ENCODE data around the gene UBALD1.

The UBALD1 gene

GRCh38 chr16:4580250-4580649 lies 34.4 kb downstream of the UBALD1 start:
- no peak overlapping the region for H3K9ac ChIP-seq (ENCODE audit: low read length)
- no peak for TF ChIP-seq CTCF (IDR thresholded peaks at IDR 0.05; ENCODE audit: insufficient read depth, low read length, poor library complexity, severe bottlenecking)
- no peak for TF ChIP-seq EZH2phosphoT487 (conservative IDR thresholded peaks at IDR 0.05; ENCODE audit: low read length)
- no peak overlapping the region for H3K4me2 ChIP-seq (ENCODE audit: low read depth, low read length, poor library complexity, severe bottlenecking)
- H3K79me2 ChIP-seq (ENCODE audit: insufficient read depth, low read length) = no peaks in the 10 kb centered on the region
- H3F3A ChIP-seq (ENCODE audit: insufficient read depth) = no peaks in the 10 kb centered on the region
- no peaks in the 10 kb centered on the region for H3K27me3 ChIP-seq (ENCODE audit: low read length)
- H4K20me1 ChIP-seq (ENCODE audit: low read depth, low read length) = no peaks in the 10 kb centered on the region
- H3K36me3 ChIP-seq (ENCODE audit: low read length) = no peaks in the 10 kb centered on the region
- no peak overlapping the region for H2AFZ ChIP-seq (ENCODE audit: low read depth, low read length, severe bottlenecking)
- no peak overlapping the region for H3K27ac ChIP-seq (ENCODE audit: low read depth, low read length)
- no peak overlapping the region for H3K4me3 ChIP-seq (ENCODE audit: insufficient read depth, low read length, poor library complexity, severe bottlenecking)
- no peaks in the 10 kb centered on the region for H3K9me2 ChIP-seq (replicated peaks; ENCODE audit: insufficient read depth, low read length)
- H3K9me3 ChIP-seq (ENCODE audit: insufficient read depth, low read length) = no peaks in the 10 kb centered on the region

- Histone ChIP-seq H3K27me3 (ENCODE audit: low read length) (no peaks in the 10 kb centered on the region), H3K4me2 (ENCODE audit: low read depth, low read length, poor library complexity, severe bottlenecking) (no peak overlapping the region), H3K27ac (ENCODE audit: low read depth, low read length) (no peak overlapping the region), H3K36me3 (ENCODE audit: low read length) (no peaks in the 10 kb centered on the region), H3K9me2 (replicated peaks; ENCODE audit: insufficient read depth, low read length) (no peaks in the 10 kb centered on the region), H4K20me1 (ENCODE audit: low read depth, low read length) (no peaks in the 10 kb centered on the region), H3K9me3 (ENCODE audit: insufficient read depth, low read length) (no peaks in the 10 kb centered on the region), H2AFZ (ENCODE audit: low read depth, low read length, severe bottlenecking) (no peak overlapping the region), H3K4me3 (ENCODE audit: insufficient read depth, low read length, poor library complexity, severe bottlenecking) (no peak overlapping the region), H3F3A (ENCODE audit: insufficient read depth) (no peaks in the 10 kb centered on the region), H3K79me2 (ENCODE audit: insufficient read depth, low read length) (no peaks in the 10 kb centered on the region), H3K9ac (ENCODE audit: low read length) (no peak overlapping the region)
- TF ChIP-seq EZH2phosphoT487 (conservative IDR thresholded peaks at IDR 0.05; ENCODE audit: low read length) (no peak), CTCF (IDR thresholded peaks at IDR 0.05; ENCODE audit: insufficient read depth, low read length, poor library complexity, severe bottlenecking) (no peak)
These were observed 35.6 kb downstream of the UBALD1 start for GRCh38 chr16:4578961-4579530.

GRCh38 chr16:4576008-4576407 lies 38.7 kb downstream of the UBALD1 start:
- H3K79me2 ChIP-seq (ENCODE audit: insufficient read depth, low read length) = no peaks in the 10 kb centered on the region
- H2AFZ ChIP-seq (ENCODE audit: low read depth, low read length, severe bottlenecking) = no peak overlapping the region
- H3F3A ChIP-seq (ENCODE audit: insufficient read depth) = no peaks in the 10 kb centered on the region
- no peak overlapping the region for H3K27ac ChIP-seq (ENCODE audit: low read depth, low read length)
- H4K20me1 ChIP-seq (ENCODE audit: low read depth, low read length) = no peaks in the 10 kb centered on the region
- no peaks in the 10 kb centered on the region for H3K9me2 ChIP-seq (replicated peaks; ENCODE audit: insufficient read depth, low read length)
- no peaks in the 10 kb centered on the region for H3K9me3 ChIP-seq (ENCODE audit: insufficient read depth, low read length)
- H3K36me3 ChIP-seq (ENCODE audit: low read length) = no peaks in the 10 kb centered on the region
- no peak overlapping the region for H3K9ac ChIP-seq (ENCODE audit: low read length)
- H3K27me3 ChIP-seq (ENCODE audit: low read length) = no peaks in the 10 kb centered on the region
- H3K4me3 ChIP-seq (ENCODE audit: insufficient read depth, low read length, poor library complexity, severe bottlenecking) = no peak overlapping the region
- no peak for TF ChIP-seq CTCF (IDR thresholded peaks at IDR 0.05; ENCODE audit: insufficient read depth, low read length, poor library complexity, severe bottlenecking)
- TF ChIP-seq EZH2phosphoT487 (conservative IDR thresholded peaks at IDR 0.05; ENCODE audit: low read length) = no peak
- H3K4me2 ChIP-seq (ENCODE audit: low read depth, low read length, poor library complexity, severe bottlenecking) = no peak overlapping the region

Measured in SU-DHL-6 (cell line).